ENCODE data around the gene SLC10A3. TPM values are rescaled to one million over a fixed set of nuclear protein-coding genes. Genes with fewer than 3 reads are reported as not detected.

The SLC10A3 gene
- total RNA-seq, 1 donor from 2014 or later = 7.8 TPM

- no peak overlapping the region for H3K27ac Mint-ChIP-seq (ENCODE audit: unreplicated experiment)
These were observed 50.6 kb downstream of the SLC10A3 start for GRCh38 chrX:154439841-154440240.

GRCh38 chrX:154437971-154438893, 52.2 kb downstream of the SLC10A3 start:
- no peak for TF ChIP-seq CTCF (conservative IDR thresholded peaks at IDR 0.05)
- no peak for DNase-seq (ENCODE audit: low read depth, low spot score)
- H3K36me3 Mint-ChIP-seq (ENCODE audit: low read depth) = peaks cover 7% of the 10 kb centered on the region

More at GRCh38 chrX:154439841-154440240, 50.6 kb downstream of the SLC10A3 start:
- TF ChIP-seq CTCF (conservative IDR thresholded peaks at IDR 0.05) = no peak
- no peaks in the 10 kb centered on the region for H3K9me3 Mint-ChIP-seq
- peak overlapping the region; percentile 49 for H3K4me3 Mint-ChIP-seq
- peaks cover 19% of the 10 kb centered on the region for H3K4me1 Mint-ChIP-seq
- H3K27me3 Mint-ChIP-seq (ENCODE audit: low read depth) = no peaks in the 10 kb centered on the region
- DNase-seq (ENCODE audit: low read depth, low spot score) = no peak
- peaks cover 3% of the 10 kb centered on the region for H3K36me3 Mint-ChIP-seq (ENCODE audit: low read depth)

More at GRCh38 chrX:154437971-154438893, 52.2 kb downstream of the SLC10A3 start:
- Mint-ChIP-seq H3K9me3 (no peaks in the 10 kb centered on the region), H3K4me1 (peaks cover 15% of the 10 kb centered on the region), H3K27me3 (ENCODE audit: low read depth) (no peaks in the 10 kb centered on the region), H3K4me3 (peak overlapping the region; percentile 95), H3K27ac (ENCODE audit: unreplicated experiment) (peak overlapping the region; percentile 92)

Small RNA genes lying within 50 kb of the gene (microRNA-seq; reads per million reads assigned to microRNA genes)
- 11.8 reads per million, percentile 23 among the genes with 10 or more reads in this experiment for gene MIR6858

Other genes starting within 250 kb of the SLC10A3 start
- gene OPN1MW3, start 233.0 kb downstream of the SLC10A3 start, total RNA-seq = not detected in 2 replicates
- gene TEX28, start 195.5 kb downstream of the SLC10A3 start, total RNA-seq = not detected in 2 replicates
- 0.91 and 1.1 TPM in 2 replicates for gene TKTL1, start 194.8 kb downstream of the SLC10A3 start, total RNA-seq
- gene FLNA, start 116.0 kb downstream of the SLC10A3 start, total RNA-seq = 786 and 809 TPM in 2 replicates
- gene EMD, start 111.3 kb downstream of the SLC10A3 start, total RNA-seq = 54.3 and 56.8 TPM in 2 replicates
- 2,853 and 2,857 TPM in 2 replicates for gene RPL10, start 92.3 kb downstream of the SLC10A3 start, total RNA-seq
- gene DNASE1L1, start 81.4 kb downstream of the SLC10A3 start, total RNA-seq = 9.3 and 11.5 TPM in 2 replicates
- 45.7 and 47.1 TPM in 2 replicates for gene TAFAZZIN, start 79.1 kb downstream of the SLC10A3 start, total RNA-seq
- gene ATP6AP1, start 62.0 kb downstream of the SLC10A3 start, total RNA-seq = 78.2 and 79.8 TPM in 2 replicates
- 206 and 210 TPM in 2 replicates for gene GDI1, start 53.5 kb downstream of the SLC10A3 start, total RNA-seq
- gene FAM50A, start 46.5 kb downstream of the SLC10A3 start, total RNA-seq = 68.8 and 69.0 TPM in 2 replicates
- gene PLXNA3, start 32.3 kb downstream of the SLC10A3 start, total RNA-seq = 74.1 and 75.1 TPM in 2 replicates
- 20.7 and 22.6 TPM in 2 replicates for gene LAGE3, start 11.3 kb downstream of the SLC10A3 start, total RNA-seq
- gene UBL4A, start 4.0 kb downstream of the SLC10A3 start, total RNA-seq = 39.2 and 39.5 TPM in 2 replicates
- gene FAM3A, start 25.6 kb upstream of the SLC10A3 start, total RNA-seq = 25.8 and 29.9 TPM in 2 replicates
- gene G6PD, start 56.2 kb upstream of the SLC10A3 start, total RNA-seq = 84.4 and 93.9 TPM in 2 replicates
- 20.3 and 21.3 TPM in 2 replicates for gene IKBKG, start 57.0 kb upstream of the SLC10A3 start, total RNA-seq
- not detected in 2 replicates for gene CTAG1A, start 94.5 kb upstream of the SLC10A3 start, total RNA-seq
- not detected in 2 replicates for gene CTAG1B, start 128.7 kb upstream of the SLC10A3 start, total RNA-seq
- gene CTAG2, start 162.9 kb upstream of the SLC10A3 start, total RNA-seq = not detected in 2 replicates

Measured in neural crest cell (in vitro differentiated cells).